ENCODE measurements around the gene CLK1.

Gene CLK1

GRCh38 chr2:200861617-200862155, 2.8 kb downstream of the CLK1 start:
- Histone ChIP-seq H3K36me3 (ENCODE audit: insufficient read depth, low read length) (peaks cover 53% of the 10 kb centered on the region), H3K27me3 (ENCODE audit: insufficient read depth, low read length, poor library complexity, severe bottlenecking) (peaks cover 12% of the 10 kb centered on the region), H3F3A (ENCODE audit: low read depth) (no peaks in the 10 kb centered on the region), H4K20me1 (ENCODE audit: insufficient read depth, low read length, poor library complexity, severe bottlenecking) (peaks cover 71% of the 10 kb centered on the region), H3K9me3 (ENCODE audit: insufficient read depth, low read depth, low read length) (no peaks in the 10 kb centered on the region), H3K4me2 (ENCODE audit: low read depth, low read length, poor library complexity, severe bottlenecking) (peak overlapping the region; percentile 93), H2AFZ (ENCODE audit: low read length) (no peak overlapping the region), H3K79me2 (ENCODE audit: insufficient read depth, low read length) (peaks cover 78% of the 10 kb centered on the region), H3K4me1 (ENCODE audit: insufficient read depth, low read length, poor library complexity, severe bottlenecking) (peaks cover 47% of the 10 kb centered on the region), H3K9ac (ENCODE audit: low read depth, low read length, poor library complexity, severe bottlenecking) (peak overlapping the region; percentile 95), H3K4me3 (ENCODE audit: low read length, poor library complexity, severe bottlenecking) (peak overlapping the region; percentile 97), H3K9me2 (replicated peaks; ENCODE audit: low read depth, low read length) (no peaks in the 10 kb centered on the region)
- TF ChIP-seq CTCF (conservative IDR thresholded peaks at IDR 0.05; ENCODE audit: low read length) (no peak), EZH2phosphoT487 (IDR thresholded peaks at IDR 0.05; ENCODE audit: borderline replicate concordance) (no peak)

GRCh38 chr2:200860092-200860795, 4.2 kb downstream of the CLK1 start:
- no peaks in the 10 kb centered on the region for H3F3A ChIP-seq (ENCODE audit: low read depth)
- H3K9me3 ChIP-seq (ENCODE audit: insufficient read depth, low read depth, low read length), result no peaks in the 10 kb centered on the region
- peaks cover 89% of the 10 kb centered on the region for H3K79me2 ChIP-seq (ENCODE audit: insufficient read depth, low read length)
- TF ChIP-seq CTCF (conservative IDR thresholded peaks at IDR 0.05; ENCODE audit: low read length) (no peak), EZH2phosphoT487 (IDR thresholded peaks at IDR 0.05; ENCODE audit: borderline replicate concordance) (no peak)
- peaks cover 12% of the 10 kb centered on the region for H3K27me3 ChIP-seq (ENCODE audit: insufficient read depth, low read length, poor library complexity, severe bottlenecking)
- H3K4me2 ChIP-seq (ENCODE audit: low read depth, low read length, poor library complexity, severe bottlenecking), result peak overlapping the region; percentile 93
- H2AFZ ChIP-seq (ENCODE audit: low read length), result no peak overlapping the region
- peak overlapping the region; percentile 97 for H3K4me3 ChIP-seq (ENCODE audit: low read length, poor library complexity, severe bottlenecking)
- peaks cover 82% of the 10 kb centered on the region for H4K20me1 ChIP-seq (ENCODE audit: insufficient read depth, low read length, poor library complexity, severe bottlenecking)
- peaks cover 47% of the 10 kb centered on the region for H3K4me1 ChIP-seq (ENCODE audit: insufficient read depth, low read length, poor library complexity, severe bottlenecking)
- H3K9me2 ChIP-seq (replicated peaks; ENCODE audit: low read depth, low read length), result no peaks in the 10 kb centered on the region
- peaks cover 61% of the 10 kb centered on the region for H3K36me3 ChIP-seq (ENCODE audit: insufficient read depth, low read length)
- peak overlapping the region; percentile 95 for H3K9ac ChIP-seq (ENCODE audit: low read depth, low read length, poor library complexity, severe bottlenecking)

- Histone ChIP-seq H3K4me1 (ENCODE audit: insufficient read depth, low read length, poor library complexity, severe bottlenecking) (peaks cover 41% of the 10 kb centered on the region), H3K27me3 (ENCODE audit: insufficient read depth, low read length, poor library complexity, severe bottlenecking) (no peaks in the 10 kb centered on the region), H3F3A (ENCODE audit: low read depth) (peaks cover 4% of the 10 kb centered on the region; the same call in 1 of the 2 replicates), H4K20me1 (ENCODE audit: insufficient read depth, low read length, poor library complexity, severe bottlenecking) (peaks cover 93% of the 10 kb centered on the region), H3K4me2 (ENCODE audit: low read depth, low read length, poor library complexity, severe bottlenecking) (peak overlapping the region; percentile 93), H3K9me2 (replicated peaks; ENCODE audit: low read depth, low read length) (no peaks in the 10 kb centered on the region), H3K9me3 (ENCODE audit: insufficient read depth, low read depth, low read length) (no peaks in the 10 kb centered on the region), H3K4me3 (ENCODE audit: low read length, poor library complexity, severe bottlenecking) (no peak overlapping the region), H2AFZ (ENCODE audit: low read length) (no peak overlapping the region), H3K36me3 (ENCODE audit: insufficient read depth, low read length) (peaks cover 94% of the 10 kb centered on the region), H3K79me2 (ENCODE audit: insufficient read depth, low read length) (peaks cover 73% of the 10 kb centered on the region), H3K9ac (ENCODE audit: low read depth, low read length, poor library complexity, severe bottlenecking) (no peak overlapping the region)
- TF ChIP-seq CTCF (conservative IDR thresholded peaks at IDR 0.05; ENCODE audit: low read length) (no peak), EZH2phosphoT487 (IDR thresholded peaks at IDR 0.05; ENCODE audit: borderline replicate concordance) (no peak)
These were observed 7.7 kb downstream of the CLK1 start for GRCh38 chr2:200856806-200857205.

Data from Loucy (cell line).